HepG2 (cell line): ENCODE data around the gene CDH22. TPM values are rescaled to one million over a fixed set of nuclear protein-coding genes. Genes with fewer than 3 reads are reported as not detected.

Source experiments
- AGO2 ChIP-seq: fragments of 200-400 bp; formaldehyde crosslinking; optimal IDR thresholded peaks from 2 replicates; pipeline ENCODE3; 2017; ENCODE audit warnings: mild to moderate bottlenecking, low read depth, low read length, moderate library complexity
- CERS6 ChIP-seq: sonication (generic); formaldehyde crosslinking; IDR thresholded peaks from 2 replicates; pipeline ENCODE4 v1.5.0; 2020; ENCODE audit warnings: missing genetic modification reagents
- ISX ChIP-seq: sonication (generic); formaldehyde crosslinking; conservative IDR thresholded peaks from 2 replicates; pipeline ENCODE4 v1.5.0; 2020; ENCODE audit warnings: missing genetic modification reagents
- KAT2B ChIP-seq: fragments of 150-350 bp; IDR thresholded peaks from 2 replicates; pipeline ENCODE4 v1.6.1; 2014; ENCODE audit warnings: low read depth, low read length, borderline replicate concordance
- NFAT5 ChIP-seq: sonication (generic); formaldehyde crosslinking; IDR thresholded peaks from 2 replicates; pipeline ENCODE4 v1.4.0; 2020; ENCODE audit warnings: missing genetic modification reagents
- ZNF350 ChIP-seq: sonication (generic); formaldehyde crosslinking; IDR thresholded peaks from 2 replicates; pipeline ENCODE4 v1.4.0; 2020; ENCODE audit warnings: mild to moderate bottlenecking, low read depth, missing genetic modification reagents, borderline replicate concordance
- ZNF616 ChIP-seq: sonication (generic); formaldehyde crosslinking; IDR thresholded peaks from 2 replicates; pipeline ENCODE4 v1.5.0; 2020; ENCODE audit warnings: low read depth, mild to moderate bottlenecking, missing genetic modification reagents
- polyA plus RNA-seq, 8 experiments: library from polyadenylated mRNA; depleted of rRNA in 3 of 8; stranded (reverse) in 7 of 8; unstranded in 1 of 8; fragments of >200 nt; fragmentation: Illumina TruSeq in 4 of 8; extraction: Trizol in 4 of 8; gene quantifications; 2 replicates each; pipeline versions ENCODE4 v1.2.1 to v1.2.3, GENCODE V29; 2011 to 2016; ENCODE audit warnings: low read depth in 4 of 8, missing spikeins in 1 of 8, mixed read lengths in 1 of 8; ENCODE audit not compliant: insufficient read depth in 1 of 8
- total RNA-seq, 5 experiments: library from RNA; depleted of rRNA; stranded (reverse); fragments of >200 nt; fragmentation: Illumina TruSeq; extraction: Trizol; gene quantifications; 2 replicates each; pipeline ENCODE4 v1.2.3, GENCODE V29; 2016; ENCODE audit warnings: low read depth in 1 of 5

The CDH22 gene
- total and polyA plus RNA-seq, 2 of the 13 experiments (the other 11 are each of a cell fraction or from before 2014, with no cell fraction given), result not detected

GRCh38 chr20:46356195-46357029 lies 48.1 kb upstream of the CDH22 start (continued):
- TF ChIP-seq NFAT5 (CRISPR knock-in tag) (no peak), AGO2 (peak; percentile 91), ZNF350 (no peak), ISX (CRISPR knock-in tag) (no peak), ZNF616 (no peak), CERS6 (no peak), KAT2B (no peak)
